ENCODE results near the gene DHRS13. TPM values are rescaled to one million over a fixed set of nuclear protein-coding genes. Genes with fewer than 3 reads are reported as not detected.
"Not testable (repeated sequence)": the region's sequence is repeated elsewhere in the genome, so short reads cannot be mapped to it uniquely, and the experiment has no call there.

DHRS13 gene
- total RNA-seq, 2 experiments from 2014 or later = 26.8 to 27.8 TPM

DNA sequence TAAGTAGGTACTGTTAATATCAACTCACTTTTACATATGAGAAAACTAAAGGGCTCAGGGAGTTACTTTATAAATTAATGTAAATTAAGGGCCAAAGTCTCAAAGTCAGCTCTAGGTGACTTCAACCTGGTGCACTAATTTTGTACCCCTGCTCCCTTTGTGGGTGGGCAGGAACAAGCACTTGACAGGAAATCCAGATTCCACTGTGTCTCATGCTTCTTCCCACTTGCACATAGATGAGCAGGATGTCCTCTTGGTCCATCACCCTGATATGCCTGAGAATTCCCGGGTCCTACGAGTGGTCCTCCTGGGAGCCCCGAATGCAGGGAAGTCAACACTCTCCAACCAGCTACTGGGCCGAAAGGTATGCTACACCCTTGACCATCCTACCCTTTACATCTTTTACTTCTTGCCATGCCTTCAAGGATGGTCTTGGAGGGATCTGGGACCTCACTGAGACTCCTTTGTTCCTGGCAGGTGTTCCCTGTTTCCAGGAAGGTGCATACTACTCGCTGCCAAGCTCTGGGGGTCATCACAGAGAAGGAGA lies 46.8 kb downstream of the DHRS13 start:
- peak overlapping the region; percentile 82 for H3K27ac Mint-ChIP-seq
- ChIA-PET CTCF (interaction anchor here (0.6 to 1.8 kb wide), 3 partner anchors 16 to 129 kb away, joined by 3 to 7 read pairs (median 5); no protein-coding TSS in a partner anchor), POLR2A (no interaction called here)
- DNase-seq = no peak
- peak overlapping the region; percentile 80 for H3K4me3 Mint-ChIP-seq
- peaks cover 13% of the 10 kb centered on the region for H3K36me3 Mint-ChIP-seq (ENCODE audit: low read depth)
- peaks cover 20% of the 10 kb centered on the region for H3K4me1 Mint-ChIP-seq
- no peaks in the 10 kb centered on the region for H3K9me3 Mint-ChIP-seq
- no peaks in the 10 kb centered on the region for H3K27me3 Mint-ChIP-seq

GRCh38 chr17:28855336-28855679 lies 47.6 kb downstream of the DHRS13 start:
- Mint-ChIP-seq H3K4me1 (peaks cover 20% of the 10 kb centered on the region), H3K27ac (peak overlapping the region; percentile 82), H3K27me3 (no peaks in the 10 kb centered on the region), H3K9me3 (no peaks in the 10 kb centered on the region), H3K36me3 (ENCODE audit: low read depth) (peaks cover 11% of the 10 kb centered on the region), H3K4me3 (peak overlapping the region; percentile 80)
- no peak for DNase-seq
- CTCF ChIA-PET = interaction anchor here (0.6 to 1.0 kb wide), 2 partner anchors 46 to 195 kb away, joined by 3 to 4 read pairs; no protein-coding TSS in a partner anchor
- POLR2A ChIA-PET = interaction anchor here (0.6 kb wide), 1 partner anchor 16 kb away, joined by 4 read pairs; no protein-coding TSS in a partner anchor

DNA sequence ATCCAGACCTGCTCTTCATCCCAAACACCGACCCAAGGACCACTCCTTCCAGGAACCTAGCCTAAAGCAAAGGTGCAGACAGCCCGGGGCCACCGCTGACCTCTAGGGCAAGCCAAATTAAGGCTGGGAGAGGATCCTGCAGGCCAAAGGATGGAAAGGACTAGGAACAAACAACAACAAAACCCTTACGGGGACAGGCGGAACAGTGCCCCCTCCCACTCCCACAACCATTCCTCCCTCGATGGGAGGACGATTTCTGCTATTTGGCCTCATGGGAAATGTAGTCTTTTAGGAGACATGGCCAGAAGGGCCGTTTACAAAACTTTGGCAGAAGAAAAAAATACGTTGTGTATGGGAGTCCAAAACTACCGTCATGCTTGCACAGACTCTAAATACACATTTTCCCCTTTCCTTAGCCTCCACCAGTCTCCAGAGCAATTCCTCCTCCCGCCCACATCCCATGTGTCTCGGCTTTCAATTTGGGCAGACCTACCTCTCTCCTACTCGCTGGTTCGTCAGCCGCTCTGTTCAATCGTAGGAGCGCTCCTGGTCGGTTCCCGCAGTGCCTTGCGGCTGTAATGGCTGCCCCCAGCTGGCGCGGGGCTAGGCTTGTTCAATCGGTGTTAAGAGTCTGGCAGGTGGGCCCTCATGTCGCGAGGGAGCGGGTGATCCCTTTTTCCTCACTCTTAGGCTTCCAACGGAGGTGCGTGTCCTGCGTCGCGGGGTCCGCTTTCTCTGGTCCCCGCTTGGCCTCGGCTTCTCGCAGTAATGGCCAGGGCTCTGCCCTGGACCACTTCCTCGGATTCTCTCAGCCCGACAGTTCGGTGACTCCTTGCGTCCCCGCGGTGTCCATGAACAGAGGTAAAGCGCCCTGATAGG lies 48.2 kb downstream of the DHRS13 start, which contains the start of gene ERAL1:
ERAL1 (plus strand) TSS at position 560 of the 879 bp plus-strand sequence; CDS start at position 579, 19 bp downstream.
- Mint-ChIP-seq H3K4me3 (peak within 1 kb of the TSS; percentile 80), H3K36me3 (ENCODE audit: low read depth) (peaks cover 9% of the 10 kb centered on the region), H3K4me1 (peaks cover 20% of the 10 kb centered on the region), H3K27me3 (no peaks in the 10 kb centered on the region), H3K9me3 (no peaks in the 10 kb centered on the region), H3K27ac (peak within 1 kb of the TSS; percentile 82)
- POLR2A ChIA-PET = no interaction called here
- peak; percentile 90 for DNase-seq
- CTCF ChIA-PET = interaction anchor here (0.6 to 1.0 kb wide), 2 partner anchors 46 to 196 kb away, joined by 3 to 4 read pairs; no protein-coding TSS in a partner anchor

DNA sequence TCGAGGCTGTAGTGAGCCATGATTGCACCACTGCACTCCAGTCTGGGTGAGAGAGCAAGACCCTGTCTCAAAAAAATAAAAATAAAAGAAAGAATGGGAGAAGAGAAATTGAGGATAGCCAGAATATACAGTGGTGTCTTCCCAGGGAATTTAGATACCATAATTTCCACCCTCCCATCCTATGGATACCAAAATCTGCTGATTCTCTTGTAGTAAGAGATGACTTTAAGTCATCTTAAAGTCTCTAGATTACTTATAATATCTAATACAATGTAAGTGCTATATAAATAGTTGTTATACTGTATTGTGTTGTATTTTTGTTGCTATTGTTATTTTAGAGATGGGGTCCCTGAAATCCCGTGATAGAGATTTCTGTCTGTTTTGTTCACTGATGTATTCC lies 49.6 kb downstream of the DHRS13 start:
- Mint-ChIP-seq H3K4me3 (peak overlapping the region; percentile 27), H3K4me1 (peaks cover 25% of the 10 kb centered on the region)

DNA sequence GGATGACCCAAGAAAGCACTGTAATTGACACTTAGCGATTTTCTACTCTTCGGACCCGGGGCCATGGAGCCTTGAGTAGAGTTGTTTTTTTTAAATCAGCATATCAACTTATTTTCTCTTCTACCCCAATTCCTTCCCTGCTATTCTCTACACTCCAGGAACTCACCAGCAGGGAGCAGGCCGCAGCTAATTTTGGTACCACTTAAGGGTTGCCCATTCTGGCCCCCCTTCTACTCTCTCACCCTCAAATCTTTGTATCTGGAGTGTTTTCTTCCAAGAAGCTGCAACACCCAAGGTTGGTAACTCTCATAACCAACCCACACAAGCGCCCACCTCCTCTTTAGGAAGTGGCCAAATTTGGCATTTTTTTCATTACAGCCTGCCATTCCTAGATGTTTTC lies 53.6 kb downstream of the DHRS13 start:
- Mint-ChIP-seq H3K9me3 (no peaks in the 10 kb centered on the region), H3K4me3 (no peak overlapping the region), H3K36me3 (ENCODE audit: low read depth) (no peaks in the 10 kb centered on the region), H3K27ac (no peak overlapping the region), H3K27me3 (no peaks in the 10 kb centered on the region), H3K4me1 (peaks cover 11% of the 10 kb centered on the region)
- ChIA-PET CTCF (interaction anchor here (0.6 to 2.1 kb wide), 10 partner anchors 9 to 123 kb away, joined by 3 to 11 read pairs (median 4); partner anchors contain the start of gene TLCD1), POLR2A (no interaction called here)
- no peak for DNase-seq

More for the DNA sequence above, 49.6 kb downstream of the DHRS13 start:
- Mint-ChIP-seq H3K27me3 (no peaks in the 10 kb centered on the region), H3K9me3 (no peaks in the 10 kb centered on the region), H3K27ac (no peak overlapping the region), H3K36me3 (ENCODE audit: low read depth) (peaks cover 5% of the 10 kb centered on the region)
- ChIA-PET CTCF (no interaction called here), POLR2A (no interaction called here)
- no peak for DNase-seq

DNA sequence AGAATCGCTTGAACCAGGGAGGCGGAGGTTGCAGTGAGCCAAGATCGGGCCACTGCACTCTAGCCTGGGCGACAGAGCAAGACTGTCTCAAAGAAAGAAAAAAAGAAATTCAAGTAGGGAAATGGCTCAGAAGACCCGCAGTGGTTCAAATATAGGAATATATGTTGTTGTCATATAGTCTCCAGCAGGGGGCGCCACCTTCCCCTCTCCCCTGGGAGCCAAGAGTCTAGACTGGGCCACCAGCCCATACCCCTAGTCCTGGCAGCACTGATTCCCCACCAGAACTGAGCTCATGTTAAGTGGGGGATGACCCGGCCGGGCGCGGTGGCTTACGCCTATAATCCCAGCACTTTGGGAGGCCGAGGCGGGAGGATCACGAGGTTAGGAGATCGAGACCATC lies 54.2 kb downstream of the DHRS13 start:
- H3K27ac Mint-ChIP-seq; H3K27me3 Mint-ChIP-seq; H3K4me3 Mint-ChIP-seq; H3K4me1 Mint-ChIP-seq; POLR2A ChIA-PET; H3K36me3 Mint-ChIP-seq (ENCODE audit: low read depth); H3K9me3 Mint-ChIP-seq: not testable (repeated sequence)
- peak; percentile 72 for DNase-seq
- CTCF ChIA-PET = interaction anchor here (0.6 to 2.1 kb wide), 12 partner anchors 9 to 216 kb away, joined by 3 to 11 read pairs (median 4); partner anchors contain the start of gene TLCD1

Small RNAs within 50 kb of the gene (microRNA-seq; reads per million reads assigned to microRNA genes)
- not detected for gene MIR451B (ENCODE audit: borderline microRNAs expressed, borderline replicate concordance)

Other genes starting within 250 kb of the DHRS13 start
- gene SDF2, start 241.2 kb downstream of the DHRS13 start, total RNA-seq = 10 to 100 TPM; 43.9 to 53.2 TPM
- 10 to 100 TPM; 78.4 to 78.7 TPM for gene SUPT6H, start 240.9 kb downstream of the DHRS13 start, total RNA-seq
- gene PROCA1, start 191.2 kb downstream of the DHRS13 start, total RNA-seq = 1 to 10 TPM; 5.5 to 5.7 TPM
- 10 to 100 TPM; 11.0 to 11.8 TPM for gene RAB34, start 185.2 kb downstream of the DHRS13 start, total RNA-seq
- 1,000 to 10,000 TPM; 1,884 to 2,250 TPM for gene RPL23A, start 183.1 kb downstream of the DHRS13 start, total RNA-seq
- 1 to 10 TPM; 2.1 to 2.3 TPM for gene TLCD1, start 176.8 kb downstream of the DHRS13 start, total RNA-seq
- 1 to 10 TPM; 7.3 TPM for gene NEK8, start 174.3 kb downstream of the DHRS13 start, total RNA-seq
- gene TRAF4, start 159.1 kb downstream of the DHRS13 start, total RNA-seq = 10 to 100 TPM; 44.9 to 45.1 TPM
- gene FAM222B, start 60.3 kb downstream of the DHRS13 start, total RNA-seq = 10 to 100 TPM; 15.7 to 17.9 TPM
- 10 to 100 TPM; 40.8 to 42.9 TPM for gene ERAL1, start 48.1 kb downstream of the DHRS13 start, total RNA-seq
- gene FLOT2, start 5.3 kb downstream of the DHRS13 start, total RNA-seq = 100 to 1,000 TPM; 200 to 212 TPM
- gene PHF12, start 48.4 kb upstream of the DHRS13 start, total RNA-seq = 10 to 100 TPM; 72.3 to 78.1 TPM
- not detected for gene SEZ6, start 103.0 kb upstream of the DHRS13 start, total RNA-seq
- 1 to 10 TPM; 1.6 to 1.7 TPM for gene PIPOX, start 140.1 kb upstream of the DHRS13 start, total RNA-seq